Measurements from ENCODE around the gene OLFML2A. TPM values are rescaled to one million over a fixed set of nuclear protein-coding genes. Genes with fewer than 3 reads are reported as not detected.
A peak's percentile ranks its signal among the peaks of the same experiment; 100 is the strongest.

The OLFML2A gene
- total RNA-seq, 6 experiments from 2014 or later = 0.30 to 0.88 (median 0.36) TPM

DNA sequence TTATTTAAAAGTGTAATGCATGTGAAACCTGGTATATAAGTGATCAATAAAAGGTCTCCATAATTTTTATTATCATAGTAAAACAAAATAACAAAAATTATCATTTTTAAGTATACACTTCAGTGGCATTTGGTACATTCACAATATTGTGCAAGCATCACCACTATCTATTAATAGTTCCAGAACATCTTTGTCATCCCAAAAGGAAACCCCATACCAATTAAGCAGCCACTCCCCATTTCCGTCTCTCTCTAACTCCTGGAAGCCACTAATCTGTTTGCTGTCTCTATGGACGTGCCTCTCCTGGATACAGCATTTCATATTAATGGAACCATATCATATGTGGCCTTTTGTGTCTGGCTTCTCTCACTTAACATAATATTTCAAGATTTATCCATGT is 7.6 kb downstream of the OLFML2A start:
- peaks cover 26% of the 10 kb centered on the region for H3K4me1 Mint-ChIP-seq (ENCODE audit: low read depth)
- no peak overlapping the region for H3K4me3 Mint-ChIP-seq
- peak; percentile 74 for DNase-seq

DNA sequence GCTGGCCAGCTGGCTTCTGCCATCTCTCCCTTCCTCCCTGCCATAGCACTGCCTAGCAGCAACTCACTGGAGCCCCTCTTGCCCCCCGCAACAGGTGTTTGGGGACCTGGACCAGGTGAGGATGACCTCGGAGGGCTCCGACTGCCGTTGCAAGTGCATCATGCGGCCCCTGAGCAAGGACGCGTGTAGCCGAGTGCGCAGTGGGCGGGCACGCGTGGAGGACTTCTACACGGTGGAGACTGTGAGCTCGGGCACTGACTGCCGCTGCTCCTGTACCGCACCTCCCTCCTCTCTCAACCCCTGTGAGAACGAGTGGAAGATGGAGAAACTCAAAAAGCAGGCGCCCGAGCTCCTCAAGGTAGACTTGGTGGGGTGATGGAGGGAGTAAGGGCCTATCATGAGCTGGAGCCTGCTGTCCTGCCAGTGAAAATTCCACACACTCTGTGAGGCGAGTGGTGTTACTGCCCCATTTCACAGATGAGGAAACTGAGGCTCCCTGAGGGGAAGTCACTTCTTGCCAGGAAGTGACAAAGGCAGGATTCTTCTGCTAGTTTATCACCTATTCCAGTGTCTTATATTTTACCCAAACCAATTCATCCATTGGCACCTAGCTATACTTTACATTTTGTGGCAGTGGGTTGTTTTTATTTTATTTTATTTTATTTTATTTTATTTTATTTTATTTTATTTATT is 10.1 kb downstream of the OLFML2A start:
- H3K27me3 Mint-ChIP-seq (ENCODE audit: insufficient read depth) = peaks cover 9% of the 10 kb centered on the region
- H3K4me1 Mint-ChIP-seq (ENCODE audit: low read depth) = peaks cover 21% of the 10 kb centered on the region
- no peaks in the 10 kb centered on the region for H3K36me3 Mint-ChIP-seq (ENCODE audit: low read depth)

More for the DNA sequence above, 7.6 kb downstream of the OLFML2A start:
- TF ChIP-seq, protein P1, sequence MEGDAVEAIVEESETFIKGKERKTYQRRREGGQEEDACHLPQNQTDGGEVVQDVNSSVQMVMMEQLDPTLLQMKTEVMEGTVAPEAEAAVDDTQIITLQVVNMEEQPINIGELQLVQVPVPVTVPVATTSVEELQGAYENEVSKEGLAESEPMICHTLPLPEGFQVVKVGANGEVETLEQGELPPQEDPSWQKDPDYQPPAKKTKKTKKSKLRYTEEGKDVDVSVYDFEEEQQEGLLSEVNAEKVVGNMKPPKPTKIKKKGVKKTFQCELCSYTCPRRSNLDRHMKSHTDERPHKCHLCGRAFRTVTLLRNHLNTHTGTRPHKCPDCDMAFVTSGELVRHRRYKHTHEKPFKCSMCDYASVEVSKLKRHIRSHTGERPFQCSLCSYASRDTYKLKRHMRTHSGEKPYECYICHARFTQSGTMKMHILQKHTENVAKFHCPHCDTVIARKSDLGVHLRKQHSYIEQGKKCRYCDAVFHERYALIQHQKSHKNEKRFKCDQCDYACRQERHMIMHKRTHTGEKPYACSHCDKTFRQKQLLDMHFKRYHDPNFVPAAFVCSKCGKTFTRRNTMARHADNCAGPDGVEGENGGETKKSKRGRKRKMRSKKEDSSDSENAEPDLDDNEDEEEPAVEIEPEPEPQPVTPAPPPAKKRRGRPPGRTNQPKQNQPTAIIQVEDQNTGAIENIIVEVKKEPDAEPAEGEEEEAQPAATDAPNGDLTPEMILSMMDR (IDR thresholded peaks at IDR 0.05) = no peak
- Mint-ChIP-seq H3K9me3 (no peaks in the 10 kb centered on the region), H3K27ac (no peak overlapping the region; the same call in 1 of the 2 replicates), H3K36me3 (ENCODE audit: low read depth) (no peaks in the 10 kb centered on the region), H3K27me3 (ENCODE audit: insufficient read depth) (peaks cover 5% of the 10 kb centered on the region)

DNA sequence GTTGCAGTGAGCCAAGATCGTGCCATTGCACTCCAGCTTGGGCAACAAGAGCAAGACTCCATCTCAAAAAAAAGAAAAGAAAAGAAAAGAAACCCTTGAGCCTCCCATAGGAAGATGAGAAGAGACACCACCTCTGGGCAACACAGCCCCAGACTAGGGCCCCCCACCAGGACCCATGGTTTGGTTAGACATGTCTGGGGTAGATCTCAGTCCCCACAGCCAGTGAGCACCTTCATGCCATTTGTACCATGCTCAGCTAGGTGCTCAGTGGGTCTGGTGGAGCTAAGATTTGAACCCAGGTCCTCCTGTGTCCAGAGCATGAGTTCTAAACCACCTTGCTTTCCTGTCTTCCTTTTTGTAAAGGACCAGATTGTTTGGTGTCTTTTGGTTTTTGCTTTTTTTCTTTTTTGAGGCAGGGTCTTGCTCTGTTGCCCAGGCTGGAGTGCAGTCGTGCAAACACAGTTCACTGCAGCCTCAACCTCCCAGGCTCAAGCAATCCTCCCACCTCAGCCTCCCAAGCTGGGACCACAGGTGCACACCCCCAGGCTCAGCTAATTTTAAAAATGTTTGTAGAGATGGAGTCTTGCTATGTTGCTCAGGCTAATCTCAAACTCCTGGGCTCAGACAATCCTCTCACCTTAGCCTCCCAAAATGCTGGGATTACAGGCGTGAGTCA is 11.7 kb downstream of the OLFML2A start:
- no peaks in the 10 kb centered on the region for H3K9me3 Mint-ChIP-seq
- no peak overlapping the region for H3K4me3 Mint-ChIP-seq
- H3K4me1 Mint-ChIP-seq (ENCODE audit: low read depth) = peaks cover 25% of the 10 kb centered on the region
- DNase-seq = no peak
- peaks cover 9% of the 10 kb centered on the region for H3K27me3 Mint-ChIP-seq (ENCODE audit: insufficient read depth)
- H3K36me3 Mint-ChIP-seq (ENCODE audit: low read depth) = no peaks in the 10 kb centered on the region
- no peak overlapping the region for H3K27ac Mint-ChIP-seq
- TF ChIP-seq, protein P1 (IDR thresholded peaks at IDR 0.05) = no peak

More for the DNA sequence above, 10.1 kb downstream of the OLFML2A start:
- H3K27ac Mint-ChIP-seq = no peak overlapping the region
- no peaks in the 10 kb centered on the region for H3K9me3 Mint-ChIP-seq
- no peak overlapping the region for H3K4me3 Mint-ChIP-seq
- TF ChIP-seq, protein P1 (IDR thresholded peaks at IDR 0.05) = no peak
- no peak for DNase-seq

DNA sequence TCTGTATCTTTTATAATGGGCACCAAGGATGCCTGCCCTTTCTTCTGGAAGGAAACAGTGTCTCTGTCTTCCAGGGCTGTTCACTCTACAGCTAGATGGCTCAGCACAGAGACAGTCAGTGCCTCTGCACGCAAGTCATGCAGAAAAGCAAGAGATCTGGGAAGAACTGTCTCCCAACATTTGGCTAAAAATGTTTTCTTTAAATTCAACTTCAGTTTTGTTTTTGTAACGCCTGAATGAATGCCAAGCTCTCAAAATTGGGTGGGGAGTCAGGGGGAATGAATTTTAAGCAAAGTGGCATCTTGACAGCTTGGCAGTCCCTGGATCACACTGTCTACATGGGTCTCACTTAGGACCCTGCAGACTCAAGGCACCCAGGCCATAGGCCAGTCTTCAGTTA is 12.6 kb downstream of the OLFML2A start:
- Mint-ChIP-seq H3K27ac (no peak overlapping the region), H3K4me3 (no peak overlapping the region), H3K9me3 (no peaks in the 10 kb centered on the region), H3K36me3 (ENCODE audit: low read depth) (no peaks in the 10 kb centered on the region), H3K4me1 (ENCODE audit: low read depth) (peaks cover 17% of the 10 kb centered on the region), H3K27me3 (ENCODE audit: insufficient read depth) (peaks cover 10% of the 10 kb centered on the region)
- no peak for DNase-seq
- TF ChIP-seq, protein P1 (IDR thresholded peaks at IDR 0.05) = no peak

DNA sequence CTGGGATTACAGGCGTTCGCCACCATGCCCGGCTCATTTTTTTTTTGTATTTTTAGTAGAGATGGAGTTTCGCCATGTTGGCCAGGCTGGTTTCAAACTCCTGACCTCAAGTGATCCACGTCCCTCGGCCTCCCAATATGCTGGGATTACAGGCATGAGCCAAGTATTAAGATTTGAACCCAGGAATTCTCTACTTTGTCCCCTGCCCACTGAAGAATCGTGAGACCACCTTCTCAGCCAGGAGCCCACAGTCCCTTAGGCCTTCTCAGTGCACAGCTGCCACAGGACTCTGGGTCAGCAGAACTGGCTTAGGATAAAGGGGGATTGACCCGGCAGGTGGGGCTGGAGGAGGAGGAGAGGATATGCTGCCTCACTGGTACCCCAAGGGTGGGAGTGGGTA is 13.4 kb downstream of the OLFML2A start:
- no peak overlapping the region for H3K4me3 Mint-ChIP-seq
- H3K36me3 Mint-ChIP-seq (ENCODE audit: low read depth) = no peaks in the 10 kb centered on the region
- TF ChIP-seq, protein P1 (IDR thresholded peaks at IDR 0.05) = no peak
- H3K9me3 Mint-ChIP-seq = no peaks in the 10 kb centered on the region
- no peak overlapping the region for H3K27ac Mint-ChIP-seq
- peaks cover 10% of the 10 kb centered on the region for H3K27me3 Mint-ChIP-seq (ENCODE audit: insufficient read depth)
- peaks cover 14% of the 10 kb centered on the region for H3K4me1 Mint-ChIP-seq (ENCODE audit: low read depth)
- no peak for DNase-seq
